Endodermal cell (in vitro differentiated cells): ENCODE measurements around the gene SLC35A2. TPM values are rescaled to one million over a fixed set of nuclear protein-coding genes. Genes with fewer than 3 reads are reported as not detected.
A peak's percentile ranks its signal among the peaks of the same experiment; 100 is the strongest.

Experiments used
- DNase-seq: peaks from one replicate; pipeline ENCODE4 v3.0.0-alpha.2; 2017
- H3K27ac ChIP-seq: 2 replicates; pipeline ENCODE4 v1.5.1; 2013; ENCODE audit warnings: mild to moderate bottlenecking, low read depth, low read length, moderate library complexity
- H3K27me3 ChIP-seq: 2 replicates; pipeline ENCODE4 v1.6.1; 2013; ENCODE audit warnings: mild to moderate bottlenecking, low read length, moderate library complexity; ENCODE audit not compliant: insufficient read depth, control insufficient read depth, poor library complexity, severe bottlenecking
- H3K36me3 ChIP-seq: 2 replicates; pipeline ENCODE4 v1.7.0; 2013; ENCODE audit warnings: mild to moderate bottlenecking, low read length, moderate library complexity; ENCODE audit not compliant: control insufficient read depth, insufficient read depth
- H3K4me1 ChIP-seq: one replicate; pipeline ENCODE4 v1.7.0; 2013; ENCODE audit warnings: low read length; ENCODE audit not compliant: control insufficient read depth, insufficient read depth
- H3K4me3 ChIP-seq: 2 replicates; pipeline ENCODE4 v1.5.1; 2013; ENCODE audit warnings: mild to moderate bottlenecking, low read length, moderate library complexity
- H3K9ac ChIP-seq: 2 replicates; pipeline ENCODE4 v1.6.1; 2013; ENCODE audit warnings: mild to moderate bottlenecking, low read length, moderate library complexity; ENCODE audit not compliant: poor library complexity, severe bottlenecking; ENCODE audit errors: extremely low read depth
- H3K9me3 ChIP-seq: 2 replicates; pipeline ENCODE4 v1.6.1; 2013; ENCODE audit warnings: mild to moderate bottlenecking, low read length, moderate library complexity; ENCODE audit not compliant: control insufficient read depth
- H3K27ac Mint-ChIP-seq: 2 replicates; pipeline ENCODE4 v1.8.0; 2020; ENCODE audit warnings: mixed read lengths
- H3K27me3 Mint-ChIP-seq: 2 replicates; pipeline ENCODE4 v1.8.0; 2021; ENCODE audit warnings: mild to moderate bottlenecking, mixed read lengths; ENCODE audit not compliant: insufficient read depth
- H3K36me3 Mint-ChIP-seq: 2 replicates; pipeline ENCODE4 v1.8.0; 2020; ENCODE audit warnings: low read depth, mixed read lengths
- H3K4me1 Mint-ChIP-seq: 2 replicates; pipeline ENCODE4 v1.8.0; 2020; ENCODE audit warnings: mixed read lengths
- H3K4me3 Mint-ChIP-seq: 2 replicates; pipeline ENCODE4 v1.8.0; 2020; ENCODE audit warnings: mild to moderate bottlenecking, moderate library complexity, mixed read lengths
- H3K9me3 Mint-ChIP-seq: 2 replicates; pipeline ENCODE4 v1.8.0; 2020; ENCODE audit warnings: mild to moderate bottlenecking, mixed read lengths
- CTCF ChIP-seq: fragments of 200-600 bp; sonication (generic); conservative IDR thresholded peaks from 2 replicates; pipeline ENCODE4 v1.5.0; 2021; ENCODE audit warnings: antibody characterized with exemption, mild to moderate bottlenecking
- WGBS, 2 experiments: methylation state at CpG; one replicate each; pipeline versions ENCODE4 v1.1.5 to v1.1.7; 2013; ENCODE audit warnings: missing lambda C conversion rate in 2 of 2, mixed read lengths in 1 of 2; ENCODE audit not compliant: insufficient coverage in 1 of 2, insufficient read length in 1 of 2; 5-methylcytosine and 5-hydroxymethylcytosine counted together
- total RNA-seq, 2 donors: library from RNA; stranded (reverse); fragmentation: NEBNext Ultra II Directional in 1 of 2; extraction: Animal tissue kit (Norgen Biotek cat#: 25700) in 1 of 2; gene quantifications; 2 replicates in 1 of 2; 3 replicates in 1 of 2; pipeline ENCODE4 v1.2.1, GENCODE V29; 2021

The SLC35A2 gene
- total RNA-seq, 2 donors from 2014 or later = 22.8 to 24.7 TPM

- H3K27ac ChIP-seq = no peak overlapping the region
- no peaks in the 10 kb centered on the region for H3K9me3 ChIP-seq
- Mint-ChIP-seq H3K36me3 (peaks cover 54% of the 10 kb centered on the region), H3K27me3 (no peaks in the 10 kb centered on the region), H3K27ac (no peak overlapping the region), H3K4me1 (peaks cover 16% of the 10 kb centered on the region), H3K9me3 (peaks cover 62% of the 10 kb centered on the region), H3K4me3 (no peak overlapping the region)
- H3K27me3 ChIP-seq = no peaks in the 10 kb centered on the region
- no peak for DNase-seq
- peaks cover 3% of the 10 kb centered on the region for H3K4me1 ChIP-seq
- no peak overlapping the region for H3K9ac ChIP-seq
- WGBS, 2 experiments = 93% methylated on average over 7 of the region's 7 CpGs; no CpG with 5 or more reads in 1 of the 2 experiments
- H3K36me3 ChIP-seq = peaks cover 45% of the 10 kb centered on the region
- H3K4me3 ChIP-seq = no peak overlapping the region
- TF ChIP-seq CTCF = no peak
Measured at GRCh38 chrX:48934581-48935300, 23.3 kb upstream of the SLC35A2 start.

- Mint-ChIP-seq H3K36me3 (peaks cover 46% of the 10 kb centered on the region), H3K4me1 (peaks cover 16% of the 10 kb centered on the region), H3K27me3 (no peaks in the 10 kb centered on the region), H3K9me3 (peaks cover 59% of the 10 kb centered on the region), H3K27ac (no peak overlapping the region), H3K4me3 (no peak overlapping the region)
- H3K9me3 ChIP-seq = no peaks in the 10 kb centered on the region
- H3K36me3 ChIP-seq = peaks cover 36% of the 10 kb centered on the region
- peaks cover 3% of the 10 kb centered on the region for H3K4me1 ChIP-seq
- H3K27me3 ChIP-seq = no peaks in the 10 kb centered on the region
- WGBS, 2 experiments = 92 to 100% methylated on average over 1 to 2 of the region's 2 CpGs
- no peak overlapping the region for H3K27ac ChIP-seq
- no peak overlapping the region for H3K9ac ChIP-seq
- no peak for TF ChIP-seq CTCF
- no peak overlapping the region for H3K4me3 ChIP-seq
- DNase-seq = no peak
Measured at GRCh38 chrX:48933757-48934156, 22.3 kb upstream of the SLC35A2 start.

- Histone ChIP-seq H3K9ac (no peak overlapping the region), H3K9me3 (no peaks in the 10 kb centered on the region), H3K4me3 (no peak overlapping the region), H3K27ac (no peak overlapping the region), H3K27me3 (no peaks in the 10 kb centered on the region), H3K4me1 (no peaks in the 10 kb centered on the region), H3K36me3 (peaks cover 24% of the 10 kb centered on the region)
- 13% methylated on average over 2 of the region's 2 CpGs; no CpG with 5 or more reads in 1 of the 2 experiments for WGBS, 2 experiments
- Mint-ChIP-seq H3K4me1 (peaks cover 25% of the 10 kb centered on the region), H3K27me3 (no peaks in the 10 kb centered on the region), H3K4me3 (peak overlapping the region; percentile 45), H3K9me3 (peaks cover 57% of the 10 kb centered on the region), H3K36me3 (peaks cover 47% of the 10 kb centered on the region), H3K27ac (peak overlapping the region; percentile 92)
- DNase-seq = peak; percentile 82
- no peak for TF ChIP-seq CTCF
Measured at GRCh38 chrX:48927736-48928382, 16.4 kb upstream of the SLC35A2 start.
